Naive thymus-derived CD8-positive, alpha-beta T cell (primary cell): Measurements from ENCODE around the gene TCEAL5. TPM values are rescaled to one million over a fixed set of nuclear protein-coding genes. Genes with fewer than 3 reads are reported as not detected.
"Not testable (repeated sequence)": the region's sequence is repeated elsewhere in the genome, so short reads cannot be mapped to it uniquely, and the experiment has no call there.

Source experiments
- ATAC-seq, 2 donors: fragments of 150-1000 bp; cut with Tn5 transposase in 1 of 2; sonication (Bioruptor Pico), chemical (Tn5 transposase) in 1 of 2; 1 replicate in 1 of 2; 2 replicates in 1 of 2; pipeline ENCODE4 v1.10.0; 2021; ENCODE audit warnings: mild to moderate bottlenecking in 2 of 2, moderate library complexity in 2 of 2
- POLR2A ChIA-PET: fragments of 350-600 bp; sonication (Branson Sonifier 250); formaldehyde crosslinking; loops from one replicate; lab custom pipeline; 2021; ENCODE audit warnings: antibody characterized with exemption; lab: Charles Lee
- DNase-seq, 10 donors: peaks; one replicate each; pipeline versions ENCODE4 v3.0.0 to v3.0.0-alpha.2; 2020 to 2022
- H3K27ac Mint-ChIP-seq, 10 donors: one replicate each; pipeline ENCODE4 v1.8.0; 2020 to 2022; ENCODE audit warnings: mild to moderate bottlenecking in 10 of 10, mixed read lengths in 10 of 10, moderate library complexity in 4 of 10, inconsistent platforms in 1 of 10
- H3K27me3 Mint-ChIP-seq, 5 donors: one replicate each; pipeline ENCODE4 v1.8.0; 2021 to 2022; ENCODE audit warnings: mixed read lengths in 5 of 5
- H3K36me3 Mint-ChIP-seq, 3 donors: one replicate each; pipeline ENCODE4 v1.8.0; 2020 to 2022; ENCODE audit warnings: mixed read lengths in 3 of 3, mild to moderate bottlenecking in 2 of 3, inconsistent platforms in 1 of 3
- H3K4me1 Mint-ChIP-seq, 4 donors: one replicate each; pipeline ENCODE4 v1.8.0; 2021 to 2022; ENCODE audit warnings: mixed read lengths in 4 of 4
- H3K4me3 Mint-ChIP-seq, 10 donors: one replicate each; pipeline ENCODE4 v1.8.0; 2020 to 2022; ENCODE audit warnings: mild to moderate bottlenecking in 10 of 10, mixed read lengths in 10 of 10, moderate library complexity in 6 of 10, inconsistent platforms in 1 of 10
- H3K9me3 Mint-ChIP-seq, 9 donors: one replicate each; pipeline ENCODE4 v1.8.0; 2020 to 2022; ENCODE audit warnings: mixed read lengths in 9 of 9, mild to moderate bottlenecking in 3 of 9, inconsistent platforms in 1 of 9, moderate library complexity in 1 of 9
- polyA plus RNA-seq, 3 donors: library from polyadenylated mRNA; unstranded; fragments of 300-500 nt; fragmentation: Illumina TruSeq; gene quantifications; one replicate each; pipeline ENCODE4 v1.2.3, GENCODE V29; 2021
- total RNA-seq, 8 experiments: library from RNA in 2 of 8; stranded (reverse) in 2 of 8; gene quantifications; one replicate each; pipeline ENCODE4 v1.2.3 and lab custom pipeline; 2021 to 2026

TCEAL5 gene
- total and polyA plus RNA-seq, 5 experiments from 2014 or later: not detected

GRCh38 chrX:103256651-103257050 lies 19.9 kb downstream of the TCEAL5 start:
- Mint-ChIP-seq H3K9me3 (no peaks in the 10 kb centered on the region), H3K27ac (no peak overlapping the region), H3K4me1 (peaks cover 11 to 22% (median 18%) of the 10 kb centered on the region in 4 donors), H3K27me3 (no peaks in the 10 kb centered on the region), H3K36me3 (peaks cover 0 to 5% (median 0%) of the 10 kb centered on the region in 3 donors), H3K4me3 (no peak overlapping the region)
- DNase-seq (no peak), ATAC-seq (no peak)
- POLR2A ChIA-PET: no interaction called here

- peaks cover 0 to 5% (median 0%) of the 10 kb centered on the region in 3 donors for H3K36me3 Mint-ChIP-seq
- peak within 1 kb of the TSS; percentile 90 to 99 (median 96) for H3K4me3 Mint-ChIP-seq
- DNase-seq (peak; percentile 32 to 80 (median 51)), ATAC-seq (peak; percentile 94 to 97)
- H3K4me1 Mint-ChIP-seq: peaks cover 11 to 22% (median 18%) of the 10 kb centered on the region in 4 donors
- no peaks in the 10 kb centered on the region for H3K9me3 Mint-ChIP-seq
- no peaks in the 10 kb centered on the region for H3K27me3 Mint-ChIP-seq
- H3K27ac Mint-ChIP-seq: peak within 1 kb of the TSS; percentile 94 to 99 (median 98)
- POLR2A ChIA-PET: interaction anchor here (2.0 kb wide), 1 partner anchor 40 kb away, joined by 8 read pairs; the partner anchor contains the start of gene BEX4
Observed at GRCh38 chrX:103254921-103255493, 21.5 kb downstream of the TCEAL5 start, which contains the start of gene TCEAL8. Gene TCEAL8 (minus strand): TSS chrX:103255155. CDS start chrX:103253979, 1,176 bp downstream.

- Mint-ChIP-seq H3K9me3 (no peaks in the 10 kb centered on the region), H3K36me3 (peaks cover 0 to 5% (median 0%) of the 10 kb centered on the region in 3 donors), H3K27ac (peak overlapping the region; percentile 94 to 99 (median 98)), H3K4me3 (peak overlapping the region; percentile 90 to 99 (median 96)), H3K4me1 (peaks cover 11 to 22% (median 18%) of the 10 kb centered on the region in 4 donors), H3K27me3 (no peaks in the 10 kb centered on the region)
- ATAC-seq (peak; percentile 45 to 50), DNase-seq (peak in 7 of 10 donors; percentile 6 to 63 (median 17))
- POLR2A ChIA-PET: interaction anchor here (2.0 kb wide), 1 partner anchor 39 kb away, joined by 8 read pairs; the partner anchor contains the start of gene BEX4
Observed at GRCh38 chrX:103254171-103254824, 22.3 kb downstream of the TCEAL5 start.

DNA sequence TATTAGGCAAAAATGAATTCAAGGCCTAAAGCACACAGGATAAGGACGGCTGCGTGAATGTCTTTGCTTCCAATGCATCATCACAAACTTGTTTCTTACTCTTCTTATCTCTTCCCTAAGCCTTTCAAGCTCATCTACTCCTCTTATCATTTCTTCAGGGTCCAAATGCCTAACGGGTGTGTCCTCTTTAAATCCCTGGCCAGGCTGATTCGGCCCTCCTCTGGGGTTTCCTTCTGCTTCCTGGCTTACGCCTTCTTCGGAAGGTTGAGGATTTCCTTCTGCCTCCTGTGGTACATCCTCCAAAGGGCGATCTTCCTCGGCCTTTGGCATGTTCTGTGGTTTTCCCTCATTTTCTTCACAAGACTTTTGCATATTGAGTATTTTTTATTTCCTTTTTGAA lies 22.9 kb downstream of the TCEAL5 start:
- peaks cover 11 to 22% (median 18%) of the 10 kb centered on the region in 4 donors for H3K4me1 Mint-ChIP-seq
- no peak for DNase-seq
- H3K36me3 Mint-ChIP-seq: peaks cover 0 to 5% (median 0%) of the 10 kb centered on the region in 3 donors
- POLR2A ChIA-PET: interaction anchor here (2.0 kb wide), 1 partner anchor 39 kb away, joined by 8 read pairs; the partner anchor contains the start of gene BEX4
- H3K27me3 Mint-ChIP-seq: no peaks in the 10 kb centered on the region
- H3K4me3 Mint-ChIP-seq: peak overlapping the region; percentile 90 to 99 (median 96)
- H3K9me3 Mint-ChIP-seq: no peaks in the 10 kb centered on the region
- no peak for ATAC-seq
- peak overlapping the region; percentile 90 to 99 (median 96) for H3K27ac Mint-ChIP-seq

- ATAC-seq: no peak
- H3K4me1 Mint-ChIP-seq: peaks cover 11 to 22% (median 18%) of the 10 kb centered on the region in 4 donors
Observed at GRCh38 chrX:103250977-103251376, 25.6 kb downstream of the TCEAL5 start.

DNA sequence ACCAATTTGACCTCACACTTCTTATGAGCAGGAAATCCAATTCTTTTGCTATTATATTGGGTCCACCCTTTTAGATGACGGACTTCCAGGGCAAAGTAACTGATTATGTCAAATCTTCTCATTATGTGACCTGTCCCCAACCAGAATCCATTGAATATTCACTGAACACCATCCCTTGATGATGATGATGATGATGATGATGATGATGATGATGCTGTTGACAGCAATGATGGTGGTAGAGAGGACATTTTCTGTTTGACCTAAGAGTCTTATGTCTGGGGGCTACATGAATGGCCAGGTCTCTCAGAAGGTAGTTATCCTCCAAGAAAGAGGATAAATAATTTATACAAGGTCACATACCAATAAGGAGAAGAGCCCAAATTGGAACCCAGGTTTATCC lies 26.7 kb downstream of the TCEAL5 start:
- ATAC-seq (no peak), DNase-seq (no peak)
- peaks cover 6 to 14% (median 13%) of the 10 kb centered on the region in 4 donors for H3K4me1 Mint-ChIP-seq
- no peak overlapping the region for H3K4me3 Mint-ChIP-seq
- no peaks in the 10 kb centered on the region for H3K9me3 Mint-ChIP-seq
- no peak overlapping the region for H3K27ac Mint-ChIP-seq
- POLR2A ChIA-PET: no interaction called here
- H3K36me3 Mint-ChIP-seq: peaks cover 0 to 5% (median 0%) of the 10 kb centered on the region in 3 donors
- no peaks in the 10 kb centered on the region for H3K27me3 Mint-ChIP-seq

More at GRCh38 chrX:103250977-103251376, 25.6 kb downstream of the TCEAL5 start:
- DNase-seq: no peak
- H3K27ac Mint-ChIP-seq: no peak overlapping the region
- no peaks in the 10 kb centered on the region for H3K27me3 Mint-ChIP-seq
- POLR2A ChIA-PET: no interaction called here
- H3K36me3 Mint-ChIP-seq: peaks cover 0 to 5% (median 0%) of the 10 kb centered on the region in 3 donors
- H3K9me3 Mint-ChIP-seq: no peaks in the 10 kb centered on the region
- H3K4me3 Mint-ChIP-seq: no peak overlapping the region

GRCh38 chrX:103248553-103248952 lies 28.0 kb downstream of the TCEAL5 start:
- H3K27ac Mint-ChIP-seq: no peak overlapping the region

GRCh38 chrX:103240155-103240554 lies 36.4 kb downstream of the TCEAL5 start:
- Mint-ChIP-seq H3K36me3 (no peaks in the 10 kb centered on the region), H3K27ac (no peak overlapping the region), H3K4me1 (no peaks in the 10 kb centered on the region), H3K4me3 (no peak overlapping the region), H3K27me3 (peaks cover 0 to 10% (median 3%) of the 10 kb centered on the region in 5 donors), H3K9me3 (no peaks in the 10 kb centered on the region)
- POLR2A ChIA-PET: no interaction called here
- DNase-seq (no peak), ATAC-seq (no peak)

More at GRCh38 chrX:103248553-103248952, 28.0 kb downstream of the TCEAL5 start:
- Mint-ChIP-seq H3K36me3 (peaks cover 0 to 4% (median 0%) of the 10 kb centered on the region in 3 donors), H3K4me1 (peaks cover 2 to 7% (median 3%) of the 10 kb centered on the region in 4 donors), H3K27me3 (no peaks in the 10 kb centered on the region), H3K9me3 (no peaks in the 10 kb centered on the region), H3K4me3 (no peak overlapping the region)
- POLR2A ChIA-PET: no interaction called here
- peak in 1 of 2 donors; percentile 49 for ATAC-seq
- DNase-seq: peak in 4 of 10 donors; percentile 2 to 32 (median 24)

- H3K27ac Mint-ChIP-seq: no peak overlapping the region
- ATAC-seq (no peak), DNase-seq (no peak)
- POLR2A ChIA-PET: no interaction called here
- no peaks in the 10 kb centered on the region for H3K36me3 Mint-ChIP-seq
- H3K4me3 Mint-ChIP-seq: no peak overlapping the region
- H3K4me1 Mint-ChIP-seq: no peaks in the 10 kb centered on the region
- H3K27me3 Mint-ChIP-seq: peaks cover 0 to 4% (median 0%) of the 10 kb centered on the region in 5 donors
- H3K9me3 Mint-ChIP-seq: peaks cover 0 to 3% (median 0%) of the 10 kb centered on the region in 9 donors
Observed at GRCh38 chrX:103236296-103236695, 40.3 kb downstream of the TCEAL5 start.

GRCh38 chrX:103235608-103236007 lies 40.9 kb downstream of the TCEAL5 start:
- H3K36me3 Mint-ChIP-seq, H3K27me3 Mint-ChIP-seq, DNase-seq, H3K9me3 Mint-ChIP-seq, H3K4me1 Mint-ChIP-seq, ATAC-seq, H3K27ac Mint-ChIP-seq, POLR2A ChIA-PET, H3K4me3 Mint-ChIP-seq: not testable (repeated sequence)

DNA sequence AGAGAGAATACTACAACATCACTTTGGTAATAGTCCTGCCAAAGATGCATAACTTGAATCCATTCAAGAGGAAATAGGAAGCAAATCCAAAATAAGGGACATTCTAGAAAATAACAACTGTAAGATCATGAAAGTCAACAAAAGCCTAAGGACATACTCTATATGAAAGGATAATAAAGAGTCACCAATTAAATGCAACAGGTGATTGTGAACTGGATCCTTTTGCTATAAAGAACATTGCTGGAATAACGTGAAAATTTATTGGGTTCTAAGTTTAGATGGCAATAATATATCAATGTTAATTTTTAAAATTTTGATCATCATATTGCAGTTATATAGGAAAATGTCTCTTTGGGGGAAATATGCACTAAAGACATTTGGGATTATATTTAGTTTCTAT lies 41.7 kb downstream of the TCEAL5 start:
- DNase-seq (no peak), ATAC-seq (no peak)
- Mint-ChIP-seq H3K27ac (no peak overlapping the region), H3K4me1 (no peaks in the 10 kb centered on the region), H3K36me3 (no peaks in the 10 kb centered on the region), H3K27me3 (peaks cover 0 to 4% (median 0%) of the 10 kb centered on the region in 5 donors), H3K4me3 (no peak overlapping the region), H3K9me3 (peaks cover 0 to 3% (median 0%) of the 10 kb centered on the region in 9 donors)
- POLR2A ChIA-PET: no interaction called here

DNA sequence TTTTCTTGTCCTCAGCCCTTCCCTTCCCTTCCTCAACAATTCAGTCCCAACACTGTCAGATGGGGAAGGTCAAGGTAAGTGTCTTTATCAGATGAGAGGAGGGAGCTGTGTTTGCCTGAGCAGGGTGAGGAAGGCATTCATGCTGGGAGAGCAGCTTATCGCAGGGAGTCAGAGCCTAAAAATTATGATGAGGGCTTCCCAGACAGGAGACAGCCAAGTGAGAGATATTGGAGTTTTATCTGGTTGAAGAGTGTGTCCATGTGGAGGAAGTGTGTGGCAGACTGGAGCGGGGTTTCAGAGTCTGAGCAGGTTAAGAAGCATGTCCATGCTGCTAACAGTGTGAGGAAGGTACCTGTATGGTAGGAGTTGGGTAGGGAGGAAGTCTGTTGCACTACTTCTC lies 43.3 kb downstream of the TCEAL5 start:
- no peak overlapping the region for H3K27ac Mint-ChIP-seq
- no peak overlapping the region for H3K4me3 Mint-ChIP-seq
- H3K4me1 Mint-ChIP-seq: no peaks in the 10 kb centered on the region
- H3K36me3 Mint-ChIP-seq: no peaks in the 10 kb centered on the region
- POLR2A ChIA-PET: no interaction called here
- H3K9me3 Mint-ChIP-seq: peaks cover 0 to 3% (median 0%) of the 10 kb centered on the region in 9 donors
- peaks cover 0 to 4% (median 0%) of the 10 kb centered on the region in 5 donors for H3K27me3 Mint-ChIP-seq
- ATAC-seq (no peak), DNase-seq (no peak)

GRCh38 chrX:103225918-103226317 lies 50.6 kb downstream of the TCEAL5 start:
- H3K9me3 Mint-ChIP-seq, DNase-seq, ATAC-seq, H3K4me3 Mint-ChIP-seq, POLR2A ChIA-PET, H3K36me3 Mint-ChIP-seq, H3K27ac Mint-ChIP-seq, H3K4me1 Mint-ChIP-seq: not testable (repeated sequence)
- H3K27me3 Mint-ChIP-seq: peaks cover 3 to 28% (median 25%) of the 10 kb centered on the region in 5 donors
